GM23248 (cell line): ENCODE data around the gene MYH9. TPM values are rescaled to one million over a fixed set of nuclear protein-coding genes. Genes with fewer than 3 reads are reported as not detected.

Experiments
- DNase-seq: peaks from one replicate; pipeline ENCODE4 v3.0.0-alpha.2; 2015
- H2AFZ ChIP-seq: fragments of 200-600 bp; sonication (generic); 2 replicates; pipeline ENCODE4 v1.6.1; 2016; ENCODE audit warnings: antibody characterized with exemption
- H3F3A ChIP-seq: fragments of 200-600 bp; sonication (generic); 2 replicates; pipeline ENCODE4 v1.6.1; 2016; ENCODE audit warnings: mild to moderate bottlenecking, antibody characterized with exemption, mixed run types; ENCODE audit not compliant: insufficient read depth
- H3K27ac ChIP-seq: fragments of 200-600 bp; sonication (generic); 2 replicates; pipeline ENCODE4 v1.5.1; 2016; ENCODE audit warnings: mild to moderate bottlenecking
- H3K27me3 ChIP-seq: fragments of 200-600 bp; sonication (generic); replicated peaks from 2 replicates; pipeline ENCODE4 v1.6.1; 2016; ENCODE audit warnings: mild to moderate bottlenecking; ENCODE audit not compliant: insufficient read depth
- H3K36me3 ChIP-seq: fragments of 200-600 bp; sonication (generic); 2 replicates; pipeline ENCODE4 v1.6.1; 2016; ENCODE audit warnings: low read depth, mild to moderate bottlenecking
- H3K4me1 ChIP-seq: fragments of 200-600 bp; sonication (generic); 2 replicates; pipeline ENCODE4 v1.6.1; 2016; ENCODE audit warnings: mild to moderate bottlenecking; ENCODE audit not compliant: insufficient read depth
- H3K4me2 ChIP-seq: fragments of 200-600 bp; sonication (generic); one replicate; pipeline ENCODE4 v1.6.1; 2016; ENCODE audit warnings: mild to moderate bottlenecking; ENCODE audit not compliant: unreplicated experiment
- H3K4me3 ChIP-seq: fragments of 200-600 bp; sonication (generic); 2 replicates; pipeline ENCODE4 v1.5.1; 2016; ENCODE audit warnings: mild to moderate bottlenecking
- H3K79me2 ChIP-seq: fragments of 200-600 bp; sonication (generic); 2 replicates; pipeline ENCODE4 v1.6.1; 2016; ENCODE audit warnings: mild to moderate bottlenecking; ENCODE audit not compliant: insufficient read depth
- H3K9ac ChIP-seq: fragments of 200-600 bp; sonication (generic); 2 replicates; pipeline ENCODE4 v1.6.1; 2016; ENCODE audit warnings: mild to moderate bottlenecking
- H3K9me2 ChIP-seq: fragments of 200-600 bp; sonication (generic); 2 replicates; pipeline ENCODE4 v1.6.1; 2016; ENCODE audit warnings: mixed run types, mild to moderate bottlenecking, moderate library complexity; ENCODE audit not compliant: insufficient read depth
- H3K9me3 ChIP-seq: fragments of 200-600 bp; sonication (generic); one replicate; pipeline ENCODE4 v1.6.1; 2017; ENCODE audit warnings: low read depth
- H4K20me1 ChIP-seq: fragments of 200-600 bp; sonication (generic); 2 replicates; pipeline ENCODE4 v1.6.0; 2016; ENCODE audit not compliant: insufficient read depth
- EZH2 ChIP-seq: fragments of 200-600 bp; sonication (generic); IDR thresholded peaks from 2 replicates; pipeline ENCODE4 v1.6.1; 2018; ENCODE audit warnings: antibody characterized with exemption, mild to moderate bottlenecking; ENCODE audit not compliant: insufficient read depth, poor library complexity, severe bottlenecking
- EZH2phosphoT487 ChIP-seq: fragments of 200-600 bp; sonication (generic); IDR thresholded peaks from 2 replicates; pipeline ENCODE4 v1.6.1; 2018; ENCODE audit warnings: antibody characterized with exemption, moderate library complexity, mild to moderate bottlenecking, low read depth; ENCODE audit not compliant: insufficient read depth
- WGBS, 2 experiments: methylation state at CpG; one replicate each; pipeline ENCODE4 v1.1.6; 2015 to 2017; ENCODE audit warnings: low lambda C conversion rate in 2 of 2, low coverage in 1 of 2; ENCODE audit errors: missing lambda C conversion rate in 2 of 2; 5-methylcytosine and 5-hydroxymethylcytosine counted together
- in situ Hi-C: fragments of 300-500 bp; cut with MboI; formaldehyde crosslinking; loops from 2 replicates; pipeline ENCODE4 v1.15.0; 2020
- polyA plus RNA-seq: library from polyadenylated mRNA; unstranded; fragments of >200 nt; fragmentation: Nextera tagmentation; extraction: Ambion mirVana; gene quantifications from 2 replicates; pipeline ENCODE4 v1.2.1, GENCODE V29; 2016
- total RNA-seq: library from RNA; depleted of rRNA; stranded (reverse); fragments of >200 nt; shearing (Covaris generic); gene quantifications from 2 replicates; pipeline ENCODE4 v1.2.3, GENCODE V29; 2014

Gene MYH9
- total and polyA plus RNA-seq, 2 experiments from 2014 or later, result 287 to 420 TPM

GRCh38 chr22:36296690-36297089, 91.1 kb downstream of the MYH9 start:
- no peak overlapping the region for H3K27ac ChIP-seq
- H3K9me2 ChIP-seq, result no peaks in the 10 kb centered on the region
- no peak overlapping the region for H3K9ac ChIP-seq
- peaks cover 51% of the 10 kb centered on the region for H3F3A ChIP-seq
- in situ Hi-C loops, result no loop called here
- H3K4me3 ChIP-seq, result no peak overlapping the region
- H2AFZ ChIP-seq, result no peak overlapping the region
- H3K4me1 ChIP-seq, result no peaks in the 10 kb centered on the region
- peaks cover 95% of the 10 kb centered on the region for H3K36me3 ChIP-seq
- H3K9me3 ChIP-seq, result no peaks in the 10 kb centered on the region
- WGBS, 2 experiments, result 97 to 99% methylated on average over 12 to 13 of the region's 15 CpGs
- H3K79me2 ChIP-seq, result peaks cover 82% of the 10 kb centered on the region
- no peaks in the 10 kb centered on the region for H4K20me1 ChIP-seq
- H3K27me3 ChIP-seq, result no peaks in the 10 kb centered on the region
- TF ChIP-seq EZH2, result no peak
- no peak for TF ChIP-seq EZH2phosphoT487
- H3K4me2 ChIP-seq, result no peak overlapping the region
- no peak for DNase-seq

DNA sequence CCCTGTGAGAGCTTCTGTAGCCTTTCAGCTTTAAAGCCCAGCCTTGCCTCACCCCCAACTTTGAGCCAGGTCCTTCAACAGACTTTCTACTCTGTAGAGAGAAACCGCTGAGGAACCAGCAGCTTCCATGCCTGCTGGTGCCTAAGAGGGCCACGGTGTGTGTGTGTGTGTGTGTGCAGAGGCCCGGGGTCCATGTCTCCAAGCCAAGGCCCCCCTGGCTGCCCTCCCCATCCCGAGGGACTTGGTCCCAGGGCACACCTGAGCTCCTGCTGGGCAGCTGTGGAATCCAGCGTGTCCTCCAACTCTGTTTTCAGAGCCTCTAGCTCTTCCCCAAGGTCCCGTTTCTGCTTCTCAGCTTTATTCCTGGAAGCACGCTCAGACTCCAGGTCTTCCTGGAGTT, 92.5 kb downstream of the MYH9 start:
- no peak for DNase-seq
- Histone ChIP-seq H3K79me2 (peaks cover 69% of the 10 kb centered on the region), H3K4me2 (no peak overlapping the region), H3K36me3 (peaks cover 83% of the 10 kb centered on the region), H3F3A (peaks cover 41% of the 10 kb centered on the region), H3K4me3 (no peak overlapping the region), H3K9ac (no peak overlapping the region), H3K9me2 (no peaks in the 10 kb centered on the region), H4K20me1 (no peaks in the 10 kb centered on the region), H3K9me3 (no peaks in the 10 kb centered on the region), H2AFZ (no peak overlapping the region), H3K27me3 (no peaks in the 10 kb centered on the region), H3K4me1 (no peaks in the 10 kb centered on the region), H3K27ac (no peak overlapping the region)
- TF ChIP-seq EZH2 (no peak), EZH2phosphoT487 (no peak)
- 97 to 98% methylated on average over 4 to 7 of the region's 7 CpGs for WGBS, 2 experiments
- in situ Hi-C loops, result no loop called here

GRCh38 chr22:36294801-36295200, 93.0 kb downstream of the MYH9 start:
- peaks cover 80% of the 10 kb centered on the region for H3K36me3 ChIP-seq
- no peaks in the 10 kb centered on the region for H3K27me3 ChIP-seq
- TF ChIP-seq EZH2, result no peak
- no peak overlapping the region for H3K27ac ChIP-seq
- DNase-seq, result no peak
- 93 to 99% methylated on average over 9 to 11 of the region's 11 CpGs for WGBS, 2 experiments
- no peaks in the 10 kb centered on the region for H3K9me2 ChIP-seq
- H2AFZ ChIP-seq, result no peak overlapping the region
- H3K4me2 ChIP-seq, result no peak overlapping the region
- peaks cover 43% of the 10 kb centered on the region for H3F3A ChIP-seq
- no peaks in the 10 kb centered on the region for H3K4me1 ChIP-seq
- in situ Hi-C loops, result no loop called here
- no peaks in the 10 kb centered on the region for H3K9me3 ChIP-seq
- no peak overlapping the region for H3K9ac ChIP-seq
- peaks cover 66% of the 10 kb centered on the region for H3K79me2 ChIP-seq
- H4K20me1 ChIP-seq, result no peaks in the 10 kb centered on the region; the same call in 1 of the 2 replicates
- no peak overlapping the region for H3K4me3 ChIP-seq

DNA sequence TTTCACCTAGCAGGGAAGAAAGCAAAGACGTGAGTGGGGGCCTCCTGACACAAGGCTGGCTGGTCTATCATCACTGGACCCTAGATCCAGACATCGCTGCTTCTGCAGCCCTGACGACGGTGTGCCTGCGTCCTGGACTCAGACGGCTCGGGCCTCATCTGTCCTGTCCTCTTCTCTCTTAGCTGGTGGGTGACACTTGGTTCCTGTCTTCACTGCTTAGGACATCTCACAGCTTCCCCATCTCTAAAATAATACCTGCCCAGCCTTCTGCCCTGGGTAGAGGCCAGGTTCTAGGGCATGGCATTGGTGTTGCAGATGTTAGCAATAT, 93.5 kb downstream of the MYH9 start:
- Histone ChIP-seq H3K9ac (no peak overlapping the region), H3K4me1 (no peaks in the 10 kb centered on the region), H2AFZ (no peak overlapping the region), H3K9me3 (no peaks in the 10 kb centered on the region), H3K27ac (no peak overlapping the region), H3K4me2 (no peak overlapping the region), H3K27me3 (no peaks in the 10 kb centered on the region), H3K36me3 (peaks cover 80% of the 10 kb centered on the region), H3K4me3 (no peak overlapping the region), H3K79me2 (peaks cover 66% of the 10 kb centered on the region), H3K9me2 (no peaks in the 10 kb centered on the region), H4K20me1 (no peaks in the 10 kb centered on the region; the same call in 1 of the 2 replicates), H3F3A (peaks cover 48% of the 10 kb centered on the region)
- TF ChIP-seq EZH2 (no peak), EZH2phosphoT487 (no peak)
- in situ Hi-C loops, result no loop called here
- DNase-seq, result no peak
- WGBS, 2 experiments, result 92 to 93% methylated on average over 7 of the region's 7 CpGs
